Esophagus muscularis mucosa (tissue), 4 donors: ENCODE measurements around the gene UBP1. TPM values are rescaled to one million over a fixed set of nuclear protein-coding genes. Genes with fewer than 3 reads are reported as not detected.

ENCODE experiments used
- DNase-seq: peaks from one replicate; pipeline ENCODE4 v3.0.0-alpha.2; 2017; ENCODE audit errors: extremely low spot score
- H3K27ac ChIP-seq, 4 donors: fragments of 200-600 bp; sonication (generic); replicated peaks in 1 of 4; 1 replicate in 3 of 4; 2 replicates in 1 of 4; pipeline ENCODE4 v1.5.1; 2016 to 2019; ENCODE audit warnings: mild to moderate bottlenecking in 1 of 4
- H3K27me3 ChIP-seq, 4 donors: fragments of 200-600 bp; sonication (generic); one replicate each; pipeline versions ENCODE4 v1.5.1 to v1.6.0; 2016 to 2019
- H3K36me3 ChIP-seq, 4 donors: fragments of 200-600 bp; sonication (generic); one replicate each; pipeline ENCODE4 v1.5.1; 2016 to 2019
- H3K4me1 ChIP-seq, 4 donors: fragments of 200-600 bp; sonication (generic); one replicate each; pipeline ENCODE4 v1.5.1; 2016 to 2019
- H3K4me3 ChIP-seq, 4 donors: fragments of 200-600 bp; sonication (generic); 1 replicate in 2 of 4; 2 replicates in 2 of 4; pipeline ENCODE4 v1.5.1; 2016 to 2019; ENCODE audit warnings: mild to moderate bottlenecking in 4 of 4, moderate library complexity in 1 of 4
- H3K9me3 ChIP-seq, 4 donors: fragments of 200-600 bp; sonication (generic); 1 replicate in 3 of 4; 2 replicates in 1 of 4; pipeline ENCODE4 v1.5.1; 2016 to 2019
- CTCF ChIP-seq, 3 experiments: fragments of 200-600 bp in 2 of 3; fragments of 450-650 bp in 1 of 3; sonication (generic) in 2 of 3; IDR thresholded peaks; one replicate each; pipeline ENCODE4 v1.5.1; 2017 to 2019; ENCODE audit warnings: antibody characterized with exemption in 3 of 3, mild to moderate bottlenecking in 2 of 3, moderate library complexity in 1 of 3
- EP300 ChIP-seq: sonication (generic); formaldehyde crosslinking; IDR thresholded peaks from one replicate; pipeline ENCODE4 v1.6.1; 2017; ENCODE audit warnings: antibody characterized with exemption
- POLR2A ChIP-seq: fragments of 450-650 bp; IDR thresholded peaks from one replicate; pipeline ENCODE4 v1.6.1; 2017; ENCODE audit warnings: antibody characterized with exemption, moderate library complexity, mild to moderate bottlenecking, low read depth
- POLR2AphosphoS5 ChIP-seq, 2 donors: sonication (generic); formaldehyde crosslinking; IDR thresholded peaks; one replicate each; pipeline ENCODE4 v1.6.1; 2017; ENCODE audit warnings: antibody characterized with exemption in 2 of 2
- WGBS: methylation state at CpG from one replicate; pipeline ENCODE4 v1.1.5; 2018; 5-methylcytosine and 5-hydroxymethylcytosine counted together
- intact Hi-C: fragments of 100-400 bp; cut with DNase I; formaldehyde crosslinking; loops from one replicate; pipeline ENCODE4 v1.15.1; 2023
- total RNA-seq, 4 donors: library from RNA; depleted of rRNA; stranded (reverse); fragments of >200 nt; gene quantifications; one replicate each; pipeline versions ENCODE4 v1.1.0 to v1.2.1, GENCODE V29; 2016

Gene UBP1
- total RNA-seq, 4 donors from 2014 or later: 68.4 to 78.3 (median 76.9) TPM

DNA sequence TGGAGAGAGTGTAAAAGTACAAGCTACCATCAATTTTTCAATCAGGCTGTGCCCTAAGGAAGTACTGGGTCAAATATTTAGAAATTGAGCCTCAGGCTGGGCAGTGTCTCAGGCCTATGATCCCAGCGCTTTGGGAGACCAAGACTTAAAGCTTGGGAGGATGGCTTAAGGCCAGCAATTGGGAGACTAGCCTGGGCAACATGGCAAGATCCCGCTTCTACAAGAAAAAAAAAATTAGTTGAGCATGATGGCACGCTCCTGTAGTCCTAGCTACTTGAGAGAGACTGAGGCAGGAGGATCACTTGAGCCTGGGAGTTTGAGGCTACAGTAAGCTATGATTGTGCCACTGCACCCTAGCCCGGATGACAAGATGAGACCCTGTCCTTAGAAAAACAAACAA lies 2.0 kb upstream of the UBP1 start:
- intact Hi-C loops: no loop called here

GRCh38 chr3:33441225-33441976 lies 1.2 kb upstream of the UBP1 start:
- Histone ChIP-seq H3K4me3 (peak overlapping the region; percentile 84 to 94 (median 94)), H3K4me1 (peaks cover 32 to 39% (median 35%) of the 10 kb centered on the region in 4 donors), H3K27ac (peak overlapping the region; percentile 93 to 98 (median 94)), H3K36me3 (no peaks in the 10 kb centered on the region), H3K27me3 (no peaks in the 10 kb centered on the region), H3K9me3 (no peaks in the 10 kb centered on the region)
- TF ChIP-seq CTCF (IDR thresholded peaks at IDR 0.05): no peak
- TF ChIP-seq EP300: no peak
- TF ChIP-seq POLR2AphosphoS5 (IDR thresholded peaks at IDR 0.05): no peak
- no peak for TF ChIP-seq POLR2A
- 28% methylated on average over 26 of the region's 26 CpGs for WGBS
- intact Hi-C loops: no loop called here
- DNase-seq: peak; percentile 93

More for the DNA sequence above, 2.0 kb upstream of the UBP1 start:
- no peak for DNase-seq
- no peak for TF ChIP-seq EP300
- TF ChIP-seq POLR2A: no peak
- TF ChIP-seq CTCF (IDR thresholded peaks at IDR 0.05): no peak
- no peak for TF ChIP-seq POLR2AphosphoS5 (IDR thresholded peaks at IDR 0.05)
- peak overlapping the region; percentile 93 to 98 (median 94) for H3K27ac ChIP-seq
- 92% methylated on average over 4 of the region's 4 CpGs for WGBS
- no peaks in the 10 kb centered on the region for H3K9me3 ChIP-seq
- H3K27me3 ChIP-seq: no peaks in the 10 kb centered on the region
- H3K4me1 ChIP-seq: peaks cover 24 to 31% (median 28%) of the 10 kb centered on the region in 4 donors
- H3K36me3 ChIP-seq: no peaks in the 10 kb centered on the region
- no peak overlapping the region for H3K4me3 ChIP-seq

DNA sequence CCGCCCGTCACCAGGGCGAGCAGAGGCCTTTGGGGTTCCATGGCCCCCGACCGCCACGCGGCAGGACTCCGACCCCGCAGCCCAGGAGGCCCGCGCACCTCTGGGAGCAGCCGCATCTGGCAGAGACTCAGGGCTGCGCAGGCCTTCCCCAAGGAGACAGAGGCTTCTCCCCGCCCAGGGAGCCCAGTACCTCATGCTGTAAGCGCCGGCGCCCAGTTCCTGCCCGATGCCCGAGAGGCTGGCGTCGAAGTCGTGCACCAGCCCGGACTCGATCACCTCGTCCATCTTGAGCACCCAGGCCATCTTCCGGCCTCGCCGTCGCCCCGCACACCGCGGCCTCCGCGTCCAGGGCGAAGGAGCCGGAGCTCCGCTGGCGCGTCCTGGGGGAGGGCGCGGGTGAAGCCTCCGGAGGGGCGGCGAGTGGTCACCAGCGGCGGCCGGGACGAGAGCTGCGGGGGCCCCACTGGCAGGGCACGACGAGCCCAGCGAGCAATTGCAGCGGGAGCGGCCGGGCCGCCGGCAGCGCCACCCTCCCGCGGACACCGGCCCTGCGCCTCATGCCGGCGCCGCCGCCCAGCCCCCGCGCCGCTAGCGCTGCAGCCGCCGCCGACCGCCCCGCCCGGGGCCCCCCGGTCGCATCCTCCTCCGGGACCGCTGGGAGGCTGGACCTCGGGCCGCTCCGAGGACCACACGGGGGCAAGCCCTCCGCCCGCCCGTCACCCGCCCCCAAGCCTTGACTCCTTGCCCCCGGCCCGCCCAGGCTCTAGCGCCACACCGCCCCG lies 468 bp downstream of the UBP1 start:
- no CpG with 5 or more reads among the region's 93 CpGs for WGBS
- H3K36me3 ChIP-seq: no peaks in the 10 kb centered on the region
- H3K4me3 ChIP-seq: peak overlapping the region; percentile 84 to 94 (median 94)
- no peak for DNase-seq
- H3K27ac ChIP-seq: peak overlapping the region; percentile 93 to 98 (median 94)
- no peaks in the 10 kb centered on the region for H3K9me3 ChIP-seq
- peaks cover 44 to 50% (median 47%) of the 10 kb centered on the region in 4 donors for H3K4me1 ChIP-seq
- TF ChIP-seq EP300 (no peak), CTCF (IDR thresholded peaks at IDR 0.05) (peak in 2 of 3 experiments; percentile 42 to 45), POLR2AphosphoS5 (IDR thresholded peaks at IDR 0.05) (no peak), POLR2A (no peak)
- intact Hi-C loops: no loop called here
- no peaks in the 10 kb centered on the region for H3K27me3 ChIP-seq

DNA sequence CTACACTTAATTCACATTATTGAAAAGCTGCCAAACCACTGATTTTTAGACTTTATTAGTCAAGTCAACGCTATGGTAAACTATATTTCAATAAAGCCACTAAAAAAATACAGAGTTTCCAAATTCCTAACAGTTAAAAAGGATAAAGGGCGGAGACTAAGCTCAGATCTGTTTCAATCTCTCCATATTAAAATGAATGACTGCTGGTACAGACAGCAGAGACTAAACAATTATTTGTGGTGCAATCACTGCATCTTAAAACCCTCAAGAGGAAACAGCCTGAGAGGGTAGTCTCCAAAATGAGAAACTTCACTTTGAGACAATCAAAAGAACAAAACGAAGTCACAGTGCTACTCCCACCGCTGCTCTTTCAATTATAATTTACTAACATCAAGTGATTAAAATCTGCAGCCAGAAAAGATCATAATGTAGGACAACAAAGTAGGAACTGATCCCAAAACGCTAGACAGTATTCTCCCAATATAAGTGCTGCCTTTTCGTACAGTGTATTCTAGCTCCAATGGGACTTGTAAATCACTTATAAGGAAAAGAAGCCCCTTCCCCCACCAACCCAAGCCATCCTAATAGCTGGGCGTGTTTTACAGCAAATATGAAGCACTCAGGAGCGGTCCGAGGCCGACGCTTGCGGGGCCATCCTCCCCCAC lies 1.2 kb downstream of the UBP1 start:
- DNase-seq: no peak
- Histone ChIP-seq H3K4me1 (peaks cover 44 to 56% (median 51%) of the 10 kb centered on the region in 4 donors), H3K36me3 (no peaks in the 10 kb centered on the region), H3K9me3 (no peaks in the 10 kb centered on the region), H3K27me3 (no peaks in the 10 kb centered on the region), H3K27ac (peak overlapping the region; percentile 93 to 98 (median 94)), H3K4me3 (peak overlapping the region; percentile 84 to 94 (median 94))
- WGBS: 4% methylated on average over 7 of the region's 12 CpGs
- intact Hi-C loops: no loop called here
- TF ChIP-seq CTCF (IDR thresholded peaks at IDR 0.05) (no peak), POLR2A (no peak), POLR2AphosphoS5 (IDR thresholded peaks at IDR 0.05) (no peak), EP300 (no peak)
